PFSK-1 (cell line): Measurements from ENCODE around the gene REXO4.

Experiments
- FOXP2 ChIP-seq: optimal IDR thresholded peaks from 2 replicates; pipeline ENCODE3; 2011; ENCODE audit warnings: borderline replicate concordance, control low read depth, inconsistent platforms; ENCODE audit not compliant: insufficient read depth; ENCODE audit errors: extremely low read length, extremely low read depth
- POLR2AphosphoS5 ChIP-seq: IDR thresholded peaks from 2 replicates; pipeline ENCODE4 v1.6.1; 2012; ENCODE audit warnings: low read depth, mild to moderate bottlenecking, control low read depth, low read length, moderate library complexity
- TF ChIP-seq, protein P1 (sequence below), 2 experiments: IDR thresholded peaks; 2 replicates each; pipeline versions ENCODE4 v1.6.1 to v1.8.0; 2011 to 2012; ENCODE audit warnings: low read depth in 2 of 2, low read length in 2 of 2, control low read depth in 1 of 2, inconsistent platforms in 1 of 2, mild to moderate bottlenecking in 1 of 2, moderate library complexity in 1 of 2; ENCODE audit not compliant: insufficient read depth in 1 of 2

DNA sequence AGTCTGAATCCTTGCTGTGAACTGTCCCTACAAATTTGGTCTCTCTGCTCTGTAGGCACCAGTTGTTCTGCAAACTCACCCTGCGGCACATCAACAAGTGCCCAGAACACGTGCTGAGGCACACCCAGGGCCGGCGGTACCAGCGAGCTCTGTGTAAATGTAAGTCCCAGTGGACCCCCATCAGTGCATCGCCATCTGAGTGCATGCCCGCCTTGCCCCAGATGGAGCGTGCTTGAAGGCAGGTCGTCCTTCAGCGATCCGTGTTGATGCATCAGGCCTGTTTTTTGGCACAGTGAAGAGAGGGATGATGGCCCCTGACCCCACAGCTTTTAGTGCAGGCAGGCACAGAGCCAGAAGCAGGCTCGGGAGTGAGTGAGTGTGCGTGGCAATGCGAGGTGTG is 60.2 kb downstream of the REXO4 start:
- TF ChIP-seq POLR2AphosphoS5, result no peak
- TF ChIP-seq FOXP2, result no peak
- TF ChIP-seq, protein P1, sequence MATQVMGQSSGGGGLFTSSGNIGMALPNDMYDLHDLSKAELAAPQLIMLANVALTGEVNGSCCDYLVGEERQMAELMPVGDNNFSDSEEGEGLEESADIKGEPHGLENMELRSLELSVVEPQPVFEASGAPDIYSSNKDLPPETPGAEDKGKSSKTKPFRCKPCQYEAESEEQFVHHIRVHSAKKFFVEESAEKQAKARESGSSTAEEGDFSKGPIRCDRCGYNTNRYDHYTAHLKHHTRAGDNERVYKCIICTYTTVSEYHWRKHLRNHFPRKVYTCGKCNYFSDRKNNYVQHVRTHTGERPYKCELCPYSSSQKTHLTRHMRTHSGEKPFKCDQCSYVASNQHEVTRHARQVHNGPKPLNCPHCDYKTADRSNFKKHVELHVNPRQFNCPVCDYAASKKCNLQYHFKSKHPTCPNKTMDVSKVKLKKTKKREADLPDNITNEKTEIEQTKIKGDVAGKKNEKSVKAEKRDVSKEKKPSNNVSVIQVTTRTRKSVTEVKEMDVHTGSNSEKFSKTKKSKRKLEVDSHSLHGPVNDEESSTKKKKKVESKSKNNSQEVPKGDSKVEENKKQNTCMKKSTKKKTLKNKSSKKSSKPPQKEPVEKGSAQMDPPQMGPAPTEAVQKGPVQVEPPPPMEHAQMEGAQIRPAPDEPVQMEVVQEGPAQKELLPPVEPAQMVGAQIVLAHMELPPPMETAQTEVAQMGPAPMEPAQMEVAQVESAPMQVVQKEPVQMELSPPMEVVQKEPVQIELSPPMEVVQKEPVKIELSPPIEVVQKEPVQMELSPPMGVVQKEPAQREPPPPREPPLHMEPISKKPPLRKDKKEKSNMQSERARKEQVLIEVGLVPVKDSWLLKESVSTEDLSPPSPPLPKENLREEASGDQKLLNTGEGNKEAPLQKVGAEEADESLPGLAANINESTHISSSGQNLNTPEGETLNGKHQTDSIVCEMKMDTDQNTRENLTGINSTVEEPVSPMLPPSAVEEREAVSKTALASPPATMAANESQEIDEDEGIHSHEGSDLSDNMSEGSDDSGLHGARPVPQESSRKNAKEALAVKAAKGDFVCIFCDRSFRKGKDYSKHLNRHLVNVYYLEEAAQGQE (IDR thresholded peaks at IDR 0.05; ENCODE audit: insufficient read depth in 1 of 2, low read depth in 2 of 2, low read length in 2 of 2), result no peak
